NOMO-1 treated with DMSO at 0.1 percent for 48 hours (cell line): Measurements from ENCODE around the gene FBLN2.
A peak's percentile ranks its signal among the peaks of the same experiment; 100 is the strongest.
"Not testable (repeated sequence)": the region's sequence is repeated elsewhere in the genome, so short reads cannot be mapped to it uniquely, and the experiment has no call there.

ENCODE experiments used
- DNase-seq: peaks from one replicate; lab custom pipeline; 2025; ENCODE audit not compliant: unreplicated experiment; lab: John Stamatoyannopoulos, UW

FBLN2 gene

GRCh38 chr3:13546667-13547171 lies 2.2 kb upstream of the FBLN2 start:
- no peak for DNase-seq

- no peak for DNase-seq
These were observed 1.1 kb upstream of the FBLN2 start for GRCh38 chr3:13547591-13548371.

- DNase-seq: peak; percentile 11
These were observed 898 bp downstream of the FBLN2 start for GRCh38 chr3:13549623-13550422.

GRCh38 chr3:13550423-13550690 lies 1.4 kb downstream of the FBLN2 start:
- DNase-seq: no peak

- DNase-seq: no peak
These were observed 2.0 kb downstream of the FBLN2 start for GRCh38 chr3:13550791-13551360.

GRCh38 chr3:13552857-13553652 lies 4.1 kb downstream of the FBLN2 start:
- DNase-seq: no peak

- no peak for DNase-seq
These were observed 4.8 kb downstream of the FBLN2 start for GRCh38 chr3:13553686-13554085.

- no peak for DNase-seq
These were observed 6.8 kb downstream of the FBLN2 start for GRCh38 chr3:13555753-13556152.

GRCh38 chr3:13556207-13556606 lies 7.3 kb downstream of the FBLN2 start:
- no peak for DNase-seq

GRCh38 chr3:13556917-13557316 lies 8.0 kb downstream of the FBLN2 start:
- DNase-seq: no peak

GRCh38 chr3:13557417-13557816 lies 8.5 kb downstream of the FBLN2 start:
- no peak for DNase-seq

- no peak for DNase-seq
These were observed 9.0 kb downstream of the FBLN2 start for GRCh38 chr3:13557926-13558325.

- DNase-seq: no peak
These were observed 9.7 kb downstream of the FBLN2 start for GRCh38 chr3:13558651-13559050.

- DNase-seq: no peak
These were observed 11.0 kb downstream of the FBLN2 start for GRCh38 chr3:13559764-13560525.

- no peak for DNase-seq
These were observed 12.5 kb downstream of the FBLN2 start for GRCh38 chr3:13561376-13561775.

- DNase-seq: no peak
These were observed 13.0 kb downstream of the FBLN2 start for GRCh38 chr3:13561967-13562366.

GRCh38 chr3:13562421-13562820 lies 13.5 kb downstream of the FBLN2 start:
- DNase-seq: not testable (repeated sequence)

GRCh38 chr3:13563321-13563720 lies 14.4 kb downstream of the FBLN2 start:
- DNase-seq: no peak

- no peak for DNase-seq
These were observed 15.0 kb downstream of the FBLN2 start for GRCh38 chr3:13563911-13564310.

- no peak for DNase-seq
These were observed 16.0 kb downstream of the FBLN2 start for GRCh38 chr3:13564751-13565560.
